Upper lobe of left lung (tissue), 4 donors: ENCODE measurements around the gene CLDN10.

Source experiments
- POLR2A ChIP-seq, 4 donors: fragments of 450-650 bp; IDR thresholded peaks; one replicate each; pipeline ENCODE4 v1.5.1; 2016 to 2017; ENCODE audit warnings: antibody characterized with exemption in 4 of 4, mild to moderate bottlenecking in 2 of 4
- TF ChIP-seq, protein P1 (sequence below), 6 experiments: fragments of 450-650 bp in 4 of 6; fragments of 200-600 bp in 2 of 6; sonication (generic) in 2 of 6; IDR thresholded peaks; one replicate each; pipeline ENCODE4 v1.5.1; 2016 to 2019; ENCODE audit warnings: antibody characterized with exemption in 6 of 6

DNA sequence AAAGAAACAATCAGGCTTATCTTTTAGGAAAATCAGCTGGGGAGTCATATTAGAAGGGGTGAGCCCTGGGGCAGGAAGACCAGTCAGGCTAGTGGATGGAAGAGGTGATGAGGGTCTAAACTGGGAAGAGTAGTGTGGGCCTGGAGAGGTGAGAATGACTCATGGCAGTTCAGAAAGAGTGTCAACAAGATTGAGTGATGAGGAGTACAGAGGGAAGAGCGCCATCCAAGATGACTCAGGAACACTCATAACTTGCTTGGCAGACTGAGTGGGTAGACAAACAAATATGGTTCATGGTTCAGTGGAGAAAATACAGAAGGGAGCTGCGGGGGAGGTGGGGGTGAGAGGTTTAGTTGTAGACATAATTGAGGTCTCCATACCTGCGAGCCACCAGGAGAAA lies 17.3 kb upstream of the CLDN10 start:
- TF ChIP-seq, protein P1, sequence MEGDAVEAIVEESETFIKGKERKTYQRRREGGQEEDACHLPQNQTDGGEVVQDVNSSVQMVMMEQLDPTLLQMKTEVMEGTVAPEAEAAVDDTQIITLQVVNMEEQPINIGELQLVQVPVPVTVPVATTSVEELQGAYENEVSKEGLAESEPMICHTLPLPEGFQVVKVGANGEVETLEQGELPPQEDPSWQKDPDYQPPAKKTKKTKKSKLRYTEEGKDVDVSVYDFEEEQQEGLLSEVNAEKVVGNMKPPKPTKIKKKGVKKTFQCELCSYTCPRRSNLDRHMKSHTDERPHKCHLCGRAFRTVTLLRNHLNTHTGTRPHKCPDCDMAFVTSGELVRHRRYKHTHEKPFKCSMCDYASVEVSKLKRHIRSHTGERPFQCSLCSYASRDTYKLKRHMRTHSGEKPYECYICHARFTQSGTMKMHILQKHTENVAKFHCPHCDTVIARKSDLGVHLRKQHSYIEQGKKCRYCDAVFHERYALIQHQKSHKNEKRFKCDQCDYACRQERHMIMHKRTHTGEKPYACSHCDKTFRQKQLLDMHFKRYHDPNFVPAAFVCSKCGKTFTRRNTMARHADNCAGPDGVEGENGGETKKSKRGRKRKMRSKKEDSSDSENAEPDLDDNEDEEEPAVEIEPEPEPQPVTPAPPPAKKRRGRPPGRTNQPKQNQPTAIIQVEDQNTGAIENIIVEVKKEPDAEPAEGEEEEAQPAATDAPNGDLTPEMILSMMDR (IDR thresholded peaks at IDR 0.05), result no peak
- TF ChIP-seq POLR2A (IDR thresholded peaks at IDR 0.05), result no peak
